ENCODE data around the gene GPBAR1. TPM values are rescaled to one million over a fixed set of nuclear protein-coding genes. Genes with fewer than 3 reads are reported as not detected.

Gene GPBAR1
- total RNA-seq, 4 donors from 2014 or later = 0.63 to 2.1 (median 1.4) TPM

GRCh38 chr2:218249691-218250090 is 11.1 kb upstream of the GPBAR1 start:
- no peak for TF ChIP-seq POLR2A (IDR thresholded peaks at IDR 0.05)
- TF ChIP-seq, protein P1, sequence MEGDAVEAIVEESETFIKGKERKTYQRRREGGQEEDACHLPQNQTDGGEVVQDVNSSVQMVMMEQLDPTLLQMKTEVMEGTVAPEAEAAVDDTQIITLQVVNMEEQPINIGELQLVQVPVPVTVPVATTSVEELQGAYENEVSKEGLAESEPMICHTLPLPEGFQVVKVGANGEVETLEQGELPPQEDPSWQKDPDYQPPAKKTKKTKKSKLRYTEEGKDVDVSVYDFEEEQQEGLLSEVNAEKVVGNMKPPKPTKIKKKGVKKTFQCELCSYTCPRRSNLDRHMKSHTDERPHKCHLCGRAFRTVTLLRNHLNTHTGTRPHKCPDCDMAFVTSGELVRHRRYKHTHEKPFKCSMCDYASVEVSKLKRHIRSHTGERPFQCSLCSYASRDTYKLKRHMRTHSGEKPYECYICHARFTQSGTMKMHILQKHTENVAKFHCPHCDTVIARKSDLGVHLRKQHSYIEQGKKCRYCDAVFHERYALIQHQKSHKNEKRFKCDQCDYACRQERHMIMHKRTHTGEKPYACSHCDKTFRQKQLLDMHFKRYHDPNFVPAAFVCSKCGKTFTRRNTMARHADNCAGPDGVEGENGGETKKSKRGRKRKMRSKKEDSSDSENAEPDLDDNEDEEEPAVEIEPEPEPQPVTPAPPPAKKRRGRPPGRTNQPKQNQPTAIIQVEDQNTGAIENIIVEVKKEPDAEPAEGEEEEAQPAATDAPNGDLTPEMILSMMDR (IDR thresholded peaks at IDR 0.05) = no peak
- H3K36me3 ChIP-seq = peaks cover 87 to 98% of the 10 kb centered on the region in 2 donors

GRCh38 chr2:218252509-218253231 is 8.1 kb upstream of the GPBAR1 start:
- no peak overlapping the region for H3K4me3 ChIP-seq (replicated peaks in 1 of 3)
- TF ChIP-seq POLR2A (IDR thresholded peaks at IDR 0.05) = no peak
- TF ChIP-seq, protein P1 (IDR thresholded peaks at IDR 0.05) = no peak
- no peaks in the 10 kb centered on the region for H3K27me3 ChIP-seq
- H3K9me3 ChIP-seq = no peaks in the 10 kb centered on the region
- no peak overlapping the region for H3K27ac ChIP-seq
- intact Hi-C loops (cut with DNase I) = loop anchor here (10.0 kb wide), 1 partner anchor 68 kb away; no protein-coding TSS in a partner anchor
- DNase-seq = no peak
- H3K36me3 ChIP-seq = peaks cover 82 to 85% of the 10 kb centered on the region in 2 donors
- whole genome bisulfite sequencing, 2 donors = 80 to 86% methylated on average over 7 of the region's 7 CpGs
- H3K4me1 ChIP-seq = no peaks in the 10 kb centered on the region

More at GRCh38 chr2:218249691-218250090, 11.1 kb upstream of the GPBAR1 start:
- Histone ChIP-seq H3K27me3 (no peaks in the 10 kb centered on the region), H3K4me1 (no peaks in the 10 kb centered on the region), H3K9me3 (no peaks in the 10 kb centered on the region), H3K4me3 (replicated peaks in 1 of 3) (no peak overlapping the region), H3K27ac (no peak overlapping the region)
- WGBS, 2 donors = 90 to 97% methylated on average over 13 of the region's 13 CpGs
- DNase-seq = no peak
- intact Hi-C loops (cut with DNase I) = loop anchor here (10.0 kb wide), 1 partner anchor 65 kb away; no protein-coding TSS in a partner anchor

- WGBS, 2 donors = 91 to 94% methylated on average over 5 of the region's 5 CpGs
- Histone ChIP-seq H3K27ac (no peak overlapping the region), H3K9me3 (no peaks in the 10 kb centered on the region), H3K27me3 (no peaks in the 10 kb centered on the region), H3K4me3 (replicated peaks in 1 of 3) (no peak overlapping the region), H3K4me1 (peaks cover 0 to under 1% of the 10 kb centered on the region in 2 donors), H3K36me3 (peaks cover 76 to 80% of the 10 kb centered on the region in 2 donors)
- no peak for DNase-seq
- intact Hi-C loops (cut with DNase I) = loop anchor here (10.0 kb wide), 1 partner anchor 68 kb away; no protein-coding TSS in a partner anchor
- no peak for TF ChIP-seq POLR2A (IDR thresholded peaks at IDR 0.05)
- TF ChIP-seq, protein P1 (IDR thresholded peaks at IDR 0.05) = no peak
Measured at GRCh38 chr2:218253232-218253625, 7.6 kb upstream of the GPBAR1 start.

- peaks cover 54 to 57% of the 10 kb centered on the region in 2 donors for H3K36me3 ChIP-seq
- intact Hi-C loops (cut with DNase I) = loop anchor here (10.0 kb wide), 1 partner anchor 71 kb away; no protein-coding TSS in a partner anchor
- WGBS, 2 donors = 85 to 86% methylated on average over 6 of the region's 6 CpGs
Measured at GRCh38 chr2:218255446-218255845, 5.4 kb upstream of the GPBAR1 start.

More at GRCh38 chr2:218255446-218255845, 5.4 kb upstream of the GPBAR1 start:
- H3K27me3 ChIP-seq = no peaks in the 10 kb centered on the region
- TF ChIP-seq POLR2A (IDR thresholded peaks at IDR 0.05) = no peak
- TF ChIP-seq, protein P1 (IDR thresholded peaks at IDR 0.05) = no peak
- peaks cover 0 to 21% of the 10 kb centered on the region in 2 donors for H3K4me1 ChIP-seq
- DNase-seq = no peak
- H3K4me3 ChIP-seq (replicated peaks in 1 of 3) = no peak overlapping the region
- no peak overlapping the region for H3K27ac ChIP-seq
- H3K9me3 ChIP-seq = no peaks in the 10 kb centered on the region

All from thyroid gland (tissue), 4 donors.